Measurements from ENCODE around the gene PPP1R1A. TPM values are rescaled to one million over a fixed set of nuclear protein-coding genes. Genes with fewer than 3 reads are reported as not detected.
A peak's percentile ranks its signal among the peaks of the same experiment; 100 is the strongest.

The PPP1R1A gene
- total and polyA plus RNA-seq, 9 of the 15 experiments (the other 6 are each of a cell fraction or from before 2014, with no cell fraction given) = not detected

- peak; percentile 98 for FAIRE-seq
- CTCF ChIA-PET (ENCODE audit: low intra/inter-chr PET ratio) = interaction anchor here (0.7 to 1.6 kb wide), 4 partner anchors 23 to 493 kb away, joined by 3 to 4 read pairs (median 3); no protein-coding TSS in a partner anchor
- no TSS peak for BruUV-seq (replicated peaks)
- TF ChIP-seq RAD21 (CRISPR knock-in tag; conservative IDR thresholded peaks at IDR 0.05 in 1 of 2, IDR thresholded peaks at IDR 0.05 in 1 of 2) (peak; percentile 67 to 83), ZNF586 (CRISPR knock-in tag; conservative IDR thresholded peaks at IDR 0.05) (no peak), ZNF232 (CRISPR knock-in tag; IDR thresholded peaks at IDR 0.05) (no peak), KLF16 (IDR thresholded peaks at IDR 0.05) (peak; percentile 49; the same call in 1 of the 2 replicates), NFYB (IDR thresholded peaks at IDR 0.05; ENCODE audit: extremely low read depth, insufficient read length) (no peak), ZKSCAN1 (IDR thresholded peaks at IDR 0.05; ENCODE audit: low read depth, low read length) (0 out of 2 replicates have a peak, but pooled peaks have one; percentile 20), ZNF24 (IDR thresholded peaks at IDR 0.05) (no peak), ZNF436 (CRISPR knock-in tag; IDR thresholded peaks at IDR 0.05) (no peak), CHAMP1 (IDR thresholded peaks at IDR 0.05) (no peak), MCM2 (IDR thresholded peaks at IDR 0.05; ENCODE audit: low read depth) (no peak)
- TF ChIP-seq, protein P1, sequence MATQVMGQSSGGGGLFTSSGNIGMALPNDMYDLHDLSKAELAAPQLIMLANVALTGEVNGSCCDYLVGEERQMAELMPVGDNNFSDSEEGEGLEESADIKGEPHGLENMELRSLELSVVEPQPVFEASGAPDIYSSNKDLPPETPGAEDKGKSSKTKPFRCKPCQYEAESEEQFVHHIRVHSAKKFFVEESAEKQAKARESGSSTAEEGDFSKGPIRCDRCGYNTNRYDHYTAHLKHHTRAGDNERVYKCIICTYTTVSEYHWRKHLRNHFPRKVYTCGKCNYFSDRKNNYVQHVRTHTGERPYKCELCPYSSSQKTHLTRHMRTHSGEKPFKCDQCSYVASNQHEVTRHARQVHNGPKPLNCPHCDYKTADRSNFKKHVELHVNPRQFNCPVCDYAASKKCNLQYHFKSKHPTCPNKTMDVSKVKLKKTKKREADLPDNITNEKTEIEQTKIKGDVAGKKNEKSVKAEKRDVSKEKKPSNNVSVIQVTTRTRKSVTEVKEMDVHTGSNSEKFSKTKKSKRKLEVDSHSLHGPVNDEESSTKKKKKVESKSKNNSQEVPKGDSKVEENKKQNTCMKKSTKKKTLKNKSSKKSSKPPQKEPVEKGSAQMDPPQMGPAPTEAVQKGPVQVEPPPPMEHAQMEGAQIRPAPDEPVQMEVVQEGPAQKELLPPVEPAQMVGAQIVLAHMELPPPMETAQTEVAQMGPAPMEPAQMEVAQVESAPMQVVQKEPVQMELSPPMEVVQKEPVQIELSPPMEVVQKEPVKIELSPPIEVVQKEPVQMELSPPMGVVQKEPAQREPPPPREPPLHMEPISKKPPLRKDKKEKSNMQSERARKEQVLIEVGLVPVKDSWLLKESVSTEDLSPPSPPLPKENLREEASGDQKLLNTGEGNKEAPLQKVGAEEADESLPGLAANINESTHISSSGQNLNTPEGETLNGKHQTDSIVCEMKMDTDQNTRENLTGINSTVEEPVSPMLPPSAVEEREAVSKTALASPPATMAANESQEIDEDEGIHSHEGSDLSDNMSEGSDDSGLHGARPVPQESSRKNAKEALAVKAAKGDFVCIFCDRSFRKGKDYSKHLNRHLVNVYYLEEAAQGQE (IDR thresholded peaks at IDR 0.05; ENCODE audit: borderline replicate concordance) = peak; percentile 51
- TF ChIP-seq, protein P1 (CRISPR knock-in tag; IDR thresholded peaks at IDR 0.05; ENCODE audit: low read depth) = no peak
Observed at GRCh38 chr12:54579696-54580333, 8.6 kb downstream of the PPP1R1A start.

More at GRCh38 chr12:54579696-54580333, 8.6 kb downstream of the PPP1R1A start:
- WGBS (ENCODE audit: insufficient coverage, low coverage, missing lambda C conversion rate) = 2% methylated on average over 11 of the region's 11 CpGs
- Histone ChIP-seq H3K4me2 (ENCODE audit: insufficient read depth, low read length) (no peak overlapping the region), H3K9me3 (replicated peaks; ENCODE audit: control insufficient read depth, insufficient read depth, low read depth, low read length) (no peaks in the 10 kb centered on the region), H3K9me1 (ENCODE audit: control insufficient read depth, insufficient read depth, low read length) (no peaks in the 10 kb centered on the region), H3K36me3 (ENCODE audit: control insufficient read depth, insufficient read depth, low read length) (no peaks in the 10 kb centered on the region), H2AFZ (ENCODE audit: low read depth, low read length) (no peak overlapping the region), H3K4me3 (no peak overlapping the region), H3K27ac (ENCODE audit: extremely low read depth, low read depth, low read length) (no peak overlapping the region), H3K79me2 (ENCODE audit: control insufficient read depth, insufficient read depth, low read length) (no peaks in the 10 kb centered on the region), H3K27me3 (ENCODE audit: control insufficient read depth in 2 of 2, insufficient read depth in 2 of 2, low read length in 2 of 2) (peaks cover 13 to 49% of the 10 kb centered on the region in 2 experiments), H3K4me1 (replicated peaks in 1 of 2; ENCODE audit: control insufficient read depth in 2 of 2, insufficient read depth in 2 of 2, low read length in 2 of 2) (no peaks in the 10 kb centered on the region; a peak in 1 of 5 replicates), H4K20me1 (replicated peaks; ENCODE audit: control insufficient read depth, insufficient read depth, low read length) (0 out of 2 replicates have a peak, but pooled peaks cover 15% of the 10 kb centered on the region), H3K9ac (ENCODE audit: insufficient read depth in 1 of 2, low read depth in 2 of 2, low read length in 2 of 2) (no peak overlapping the region)
- in situ Hi-C loops (cut with MboI) = no loop called here
- ATAC-seq (peak; percentile 99), DNase-seq (ENCODE audit: extremely low read depth in 1 of 4, low spot score in 3 of 4) (peak; percentile 84 to 86 (median 84))
- intact Hi-C loops (cut with micrococcal nuclease) = loop anchor here (1.0 kb wide), 1 partner anchor 53 kb away; no protein-coding TSS in a partner anchor
- POLR2A ChIA-PET = interaction anchor here (0.7 to 1.1 kb wide), 5 partner anchors 12 to 480 kb away, joined by 3 read pairs; no protein-coding TSS in a partner anchor
